Sigmoid colon (tissue), 4 donors: ENCODE results near the gene DGKA.

Source experiments
- EP300 ChIP-seq, 4 donors: sonication (generic); formaldehyde crosslinking; IDR thresholded peaks; one replicate each; pipeline ENCODE4 v1.6.1; 2017; ENCODE audit warnings: antibody characterized with exemption in 4 of 4
- POLR2A ChIP-seq, 2 donors: fragments of 450-650 bp; IDR thresholded peaks; one replicate each; pipeline ENCODE4 v1.6.1; 2016; ENCODE audit warnings: antibody characterized with exemption in 2 of 2, mild to moderate bottlenecking in 2 of 2, moderate library complexity in 2 of 2
- POLR2AphosphoS5 ChIP-seq, 4 donors: sonication (generic); formaldehyde crosslinking; IDR thresholded peaks; one replicate each; pipeline ENCODE4 v1.6.1; 2017; ENCODE audit warnings: antibody characterized with exemption in 4 of 4
- TF ChIP-seq, protein P1 (sequence below), 4 experiments: fragments of 450-650 bp in 3 of 4; fragments of 200-600 bp in 1 of 4; IDR thresholded peaks; one replicate each; pipeline ENCODE4 v1.5.1; 2016 to 2019; ENCODE audit warnings: antibody characterized with exemption in 4 of 4, mild to moderate bottlenecking in 3 of 4, moderate library complexity in 2 of 4

DNA sequence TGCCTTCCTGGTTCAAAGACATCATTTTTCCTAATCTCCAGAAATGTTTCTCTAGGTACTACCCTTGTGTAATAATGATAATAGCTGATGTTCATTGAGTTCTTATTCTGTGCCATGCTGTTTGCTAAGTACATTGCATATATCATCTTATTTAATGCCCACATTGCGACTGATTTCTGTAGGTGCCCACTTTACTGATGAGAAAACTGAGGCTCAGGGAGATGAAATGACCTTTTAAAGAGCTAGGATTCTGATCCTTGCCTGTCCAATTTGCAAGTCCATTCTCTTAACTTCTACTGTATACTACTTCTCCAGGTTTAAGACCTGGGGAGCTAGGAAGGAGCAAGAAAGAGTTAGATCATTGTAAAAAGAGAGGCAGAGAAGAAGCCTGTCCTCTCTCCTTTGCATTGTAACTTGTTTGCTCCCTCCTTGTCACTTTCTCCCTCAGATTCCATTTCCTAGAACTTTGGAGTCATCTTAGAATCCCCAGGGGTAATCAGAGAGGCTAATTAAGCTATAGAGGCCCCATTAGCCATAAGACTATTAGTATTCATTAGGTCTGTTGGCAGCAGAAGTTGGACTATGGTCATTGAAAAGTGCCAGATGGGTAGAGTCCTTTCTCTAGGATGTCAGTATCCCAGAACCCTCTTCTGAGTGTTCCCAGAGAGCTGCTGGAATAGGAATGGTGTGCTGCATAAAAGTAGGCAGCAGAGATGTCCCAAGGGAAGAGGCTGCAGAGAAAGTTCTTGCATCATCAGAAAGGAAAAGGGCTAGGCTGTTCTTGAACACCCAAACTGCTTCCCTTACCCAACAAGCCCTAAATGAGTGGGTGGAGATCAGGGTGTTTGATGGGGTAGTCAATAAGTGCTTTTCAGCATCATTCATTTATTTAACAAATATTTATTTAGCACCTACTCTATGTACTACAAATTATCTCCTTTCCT lies 3.1 kb downstream of the DGKA start:
- TF ChIP-seq POLR2AphosphoS5 (IDR thresholded peaks at IDR 0.05): no peak
- TF ChIP-seq, protein P1, sequence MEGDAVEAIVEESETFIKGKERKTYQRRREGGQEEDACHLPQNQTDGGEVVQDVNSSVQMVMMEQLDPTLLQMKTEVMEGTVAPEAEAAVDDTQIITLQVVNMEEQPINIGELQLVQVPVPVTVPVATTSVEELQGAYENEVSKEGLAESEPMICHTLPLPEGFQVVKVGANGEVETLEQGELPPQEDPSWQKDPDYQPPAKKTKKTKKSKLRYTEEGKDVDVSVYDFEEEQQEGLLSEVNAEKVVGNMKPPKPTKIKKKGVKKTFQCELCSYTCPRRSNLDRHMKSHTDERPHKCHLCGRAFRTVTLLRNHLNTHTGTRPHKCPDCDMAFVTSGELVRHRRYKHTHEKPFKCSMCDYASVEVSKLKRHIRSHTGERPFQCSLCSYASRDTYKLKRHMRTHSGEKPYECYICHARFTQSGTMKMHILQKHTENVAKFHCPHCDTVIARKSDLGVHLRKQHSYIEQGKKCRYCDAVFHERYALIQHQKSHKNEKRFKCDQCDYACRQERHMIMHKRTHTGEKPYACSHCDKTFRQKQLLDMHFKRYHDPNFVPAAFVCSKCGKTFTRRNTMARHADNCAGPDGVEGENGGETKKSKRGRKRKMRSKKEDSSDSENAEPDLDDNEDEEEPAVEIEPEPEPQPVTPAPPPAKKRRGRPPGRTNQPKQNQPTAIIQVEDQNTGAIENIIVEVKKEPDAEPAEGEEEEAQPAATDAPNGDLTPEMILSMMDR (IDR thresholded peaks at IDR 0.05): no peak
- no peak for TF ChIP-seq EP300 (IDR thresholded peaks at IDR 0.05)
- TF ChIP-seq POLR2A (IDR thresholded peaks at IDR 0.05): no peak
